ENCODE results near the gene RAB3C.
"Not testable (repeated sequence)": the region's sequence is repeated elsewhere in the genome, so short reads cannot be mapped to it uniquely, and the experiment has no call there.

Gene RAB3C

DNA sequence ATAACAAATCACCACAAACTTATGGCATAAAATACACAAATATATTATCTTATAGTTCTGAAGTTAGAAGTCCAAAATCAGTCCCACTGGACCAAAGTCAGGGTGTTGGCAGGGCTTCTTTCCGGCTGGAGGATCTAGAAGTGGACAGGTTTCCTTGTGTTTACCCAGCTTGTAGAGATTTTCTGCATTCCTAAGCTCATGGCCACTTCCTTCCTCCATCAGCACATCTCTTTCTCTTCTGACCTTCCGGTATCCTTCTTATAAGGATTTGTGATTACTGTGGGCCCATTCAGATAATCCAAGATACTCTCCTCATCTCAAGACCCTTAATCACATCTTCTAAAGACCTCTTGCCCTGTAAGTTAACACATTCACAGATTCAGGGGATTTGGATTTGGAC lies 97.6 kb downstream of the RAB3C start:
- no peak for DNase-seq

DNA sequence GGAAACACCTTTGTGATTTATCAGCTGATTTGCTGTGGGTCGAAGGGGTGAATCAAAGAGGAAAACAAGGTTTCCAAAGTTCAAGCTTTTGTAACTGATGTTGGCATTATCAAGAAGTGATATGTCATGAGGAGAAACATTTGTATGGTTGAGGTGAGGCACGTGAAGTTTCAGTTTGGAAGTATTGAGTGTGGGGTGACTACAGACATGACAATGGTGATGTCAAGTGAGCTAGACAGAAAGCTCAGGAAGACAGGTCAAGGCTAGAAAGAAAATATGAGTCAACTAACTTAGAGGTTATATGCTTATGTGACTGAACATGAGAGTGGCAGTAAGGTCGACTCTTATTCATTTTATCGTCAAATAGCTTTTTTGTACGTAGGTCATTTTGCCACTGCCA lies 99.1 kb downstream of the RAB3C start:
- DNase-seq = no peak

DNA sequence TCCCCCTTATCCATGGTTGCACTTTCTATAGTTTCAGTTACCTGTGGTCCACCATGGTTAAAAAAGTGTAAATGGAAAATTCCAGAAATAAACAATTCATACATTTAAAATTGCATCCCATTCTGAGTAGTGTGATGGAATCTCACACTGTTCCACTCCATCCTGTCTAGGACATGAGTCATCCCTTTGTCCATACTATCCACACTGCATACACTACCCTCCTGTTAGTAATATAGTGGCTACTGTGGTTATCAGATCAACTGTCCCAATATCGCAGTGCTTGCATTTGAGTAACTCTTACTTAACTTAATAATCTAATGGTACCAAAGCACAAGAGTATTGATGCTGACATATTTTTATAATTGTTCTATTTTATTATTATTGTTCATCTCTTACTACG lies 100.7 kb downstream of the RAB3C start:
- no peak for DNase-seq

DNA sequence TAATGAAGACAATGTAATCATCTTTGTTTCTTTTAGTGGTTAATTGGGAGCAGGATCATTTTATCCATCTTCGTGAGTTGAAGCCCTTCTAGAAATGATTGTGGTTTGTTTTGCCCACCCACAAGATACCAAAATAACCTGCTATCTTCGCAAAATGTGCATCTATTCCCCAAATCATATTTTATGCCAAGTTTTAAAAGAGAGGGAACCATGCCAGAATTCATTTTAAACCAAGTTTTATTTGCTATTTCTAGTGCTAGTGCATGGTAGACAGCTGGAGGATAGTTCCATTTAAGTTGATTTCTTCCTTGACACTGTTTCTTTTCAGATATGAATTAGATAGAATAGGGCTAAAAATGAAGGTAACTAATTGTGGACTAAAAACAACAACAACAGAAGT lies 104.2 kb downstream of the RAB3C start:
- DNase-seq = no peak

DNA sequence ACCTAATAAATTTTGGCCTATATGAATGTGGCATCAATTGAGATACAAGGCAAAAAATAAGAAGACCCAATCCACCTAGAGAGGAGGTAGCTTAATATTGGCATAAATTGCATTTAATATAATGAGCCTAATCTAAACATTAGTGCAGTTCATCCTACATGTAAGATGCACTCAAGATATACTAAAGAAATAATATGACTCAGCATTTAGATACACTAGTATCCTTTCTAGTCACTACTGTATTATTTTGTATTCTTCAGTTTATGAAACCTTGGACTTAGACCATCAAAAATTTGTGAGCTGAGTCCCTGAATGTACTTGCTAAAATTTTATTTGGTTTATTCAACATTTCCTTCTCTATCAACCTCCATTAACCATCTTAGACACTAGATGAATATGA lies 104.7 kb downstream of the RAB3C start:
- DNase-seq = no peak

DNA sequence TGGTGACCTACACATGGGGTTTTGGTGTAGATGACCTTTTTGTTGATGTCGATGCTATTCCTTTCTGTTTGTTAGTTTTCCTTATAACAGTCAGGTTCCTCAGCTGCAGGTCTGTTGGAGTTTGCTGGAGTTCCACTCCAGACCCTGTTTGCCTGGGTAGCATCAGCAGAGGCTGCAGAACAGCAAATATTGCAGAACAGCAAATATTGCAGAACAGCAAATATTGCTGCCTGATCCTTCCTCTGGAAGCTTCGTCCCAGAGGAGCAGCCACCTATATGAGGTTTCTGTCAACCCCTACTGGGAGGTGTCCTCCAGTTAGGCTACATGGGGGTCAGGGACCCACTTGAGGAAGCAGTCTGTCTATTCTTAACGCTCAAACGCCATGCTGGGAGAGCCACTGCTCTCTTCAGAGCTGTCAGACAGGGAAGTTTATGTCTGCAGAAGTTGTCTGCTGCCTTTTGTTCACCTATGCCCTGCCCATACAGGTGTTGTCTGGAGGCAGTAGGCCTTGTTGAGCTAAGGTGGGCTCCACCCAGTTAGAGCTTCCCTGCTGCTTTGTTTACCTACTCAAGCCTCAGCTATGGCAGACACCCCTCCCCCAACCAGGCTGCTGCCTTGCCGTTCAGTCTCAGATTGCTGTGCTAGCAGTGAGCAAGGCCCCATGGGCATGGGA lies 116.3 kb downstream of the RAB3C start:
- DNase-seq = not testable (repeated sequence)

DNA sequence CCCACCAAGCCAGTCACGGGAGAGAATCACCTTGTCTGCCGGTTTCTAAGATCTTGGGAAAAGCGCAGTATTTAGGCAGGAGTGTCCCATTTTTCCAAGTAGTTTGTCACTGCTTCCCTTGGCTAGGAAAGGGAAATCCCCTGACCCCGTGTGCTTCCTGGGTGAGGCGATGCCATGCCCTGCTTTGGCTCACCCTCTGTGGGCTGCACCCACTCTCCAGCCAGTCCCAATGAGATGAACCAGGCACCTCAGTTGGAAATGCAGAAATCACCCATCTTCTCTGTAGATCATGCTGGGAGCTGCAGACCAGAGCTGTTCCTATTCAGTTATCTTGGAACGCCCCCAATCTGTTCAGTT lies 116.9 kb downstream of the RAB3C start:
- DNase-seq = no peak

DNA sequence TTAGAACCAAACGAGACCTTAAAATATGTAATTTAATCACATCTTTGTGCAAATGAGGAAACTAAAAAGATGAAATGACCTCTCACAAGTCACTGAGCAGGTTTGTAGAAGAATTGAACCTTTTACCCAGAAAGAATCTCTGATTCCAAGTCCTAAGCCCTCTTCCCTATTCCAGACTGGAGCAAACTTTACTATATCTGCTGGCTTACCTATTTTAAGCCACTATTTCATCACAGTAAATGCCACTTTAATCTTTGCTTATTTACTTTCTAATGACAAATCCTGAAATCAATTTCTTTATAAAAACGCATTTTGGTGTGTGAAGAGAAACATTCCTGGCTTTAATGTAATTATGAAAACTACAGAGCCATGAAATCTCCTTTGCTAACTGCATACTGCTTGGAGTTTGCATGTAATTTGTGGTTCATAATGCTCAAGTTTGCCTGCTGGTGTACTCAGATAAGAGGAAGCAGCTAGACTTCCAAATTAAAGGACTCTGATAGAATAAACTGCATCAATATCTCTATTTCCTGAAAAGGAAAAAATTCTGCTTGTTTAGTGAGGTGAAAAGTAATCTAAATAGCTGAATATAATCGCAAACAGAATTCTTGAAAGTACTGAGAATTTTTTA lies 121.2 kb downstream of the RAB3C start:
- no peak for DNase-seq

DNA sequence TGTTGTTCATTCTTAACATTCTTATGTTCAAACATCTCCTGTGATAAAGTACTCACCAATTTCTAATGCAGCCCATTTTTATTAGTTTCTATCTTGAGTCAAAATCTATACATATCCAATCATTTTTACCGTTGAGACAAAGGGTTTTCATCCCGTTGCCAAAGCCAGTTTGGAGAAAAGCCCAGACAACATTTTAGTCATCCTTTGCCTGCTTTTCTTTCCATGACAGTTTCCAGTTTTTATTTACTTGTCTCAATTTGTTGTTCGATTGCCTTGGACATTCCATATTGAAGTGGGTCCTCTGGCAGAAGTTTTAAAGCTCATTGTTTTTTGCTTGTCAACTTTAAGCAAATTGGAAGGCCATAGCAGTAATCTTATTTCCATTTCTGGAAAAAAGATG lies 123.9 kb downstream of the RAB3C start:
- no peak for DNase-seq

DNA sequence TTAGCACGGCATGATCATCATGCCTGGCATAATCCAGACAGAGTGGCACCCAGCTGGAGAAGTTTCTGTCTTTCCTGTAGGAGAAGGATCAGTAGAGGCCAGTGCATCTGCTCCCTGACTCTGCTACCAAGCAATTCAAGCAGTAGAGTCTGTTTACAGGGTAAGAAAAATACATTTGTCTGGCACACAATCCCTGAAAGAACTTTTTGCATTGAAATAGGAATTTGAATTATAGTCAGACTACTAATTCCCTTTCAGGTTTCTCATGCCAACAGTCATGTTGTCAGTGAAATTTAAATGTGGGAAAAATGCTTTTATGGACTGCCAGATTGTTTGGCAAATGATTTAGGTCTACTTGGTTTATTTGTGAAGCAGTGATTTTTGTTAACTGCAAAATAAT lies 125.6 kb downstream of the RAB3C start:
- DNase-seq = no peak

DNA sequence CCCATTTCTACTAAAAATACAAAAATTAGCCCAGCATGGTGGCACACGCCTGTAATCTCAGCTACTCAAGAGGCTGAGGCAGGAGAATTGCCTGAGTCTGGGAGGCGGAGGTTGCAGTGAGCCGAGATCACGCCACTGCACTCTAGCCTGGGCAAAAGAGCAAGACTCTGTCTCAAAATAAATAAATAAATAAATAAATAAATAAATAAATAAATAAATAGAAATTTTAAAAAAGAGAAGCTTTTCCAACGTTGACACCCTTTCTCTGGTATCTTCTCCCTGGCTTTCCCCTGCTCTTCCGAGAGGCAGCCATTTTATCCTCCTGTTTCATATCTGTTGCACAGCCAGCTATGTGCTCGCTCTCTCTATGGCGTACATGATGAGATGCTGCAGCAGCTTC lies 127.5 kb downstream of the RAB3C start:
- not testable (repeated sequence) for DNase-seq

DNA sequence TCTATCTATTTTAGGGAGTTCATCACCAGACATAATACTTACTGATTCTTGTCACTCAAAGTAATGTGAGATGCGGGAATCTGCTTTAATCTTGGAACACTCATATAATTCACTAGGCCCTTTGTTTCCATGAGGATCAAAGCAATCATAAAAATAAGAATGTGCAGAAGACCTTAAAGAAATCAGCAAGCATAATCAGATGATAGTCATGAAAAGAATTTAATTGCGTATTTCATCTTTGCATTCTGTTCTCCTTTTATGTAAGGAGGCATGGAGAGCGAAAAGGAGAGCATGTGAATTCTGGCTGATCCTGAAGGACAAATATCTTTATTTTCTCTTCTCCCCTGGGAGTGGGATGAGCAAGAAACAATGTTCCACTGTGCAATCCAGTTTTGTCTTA lies 128.0 kb downstream of the RAB3C start:
- DNase-seq = no peak

DNA sequence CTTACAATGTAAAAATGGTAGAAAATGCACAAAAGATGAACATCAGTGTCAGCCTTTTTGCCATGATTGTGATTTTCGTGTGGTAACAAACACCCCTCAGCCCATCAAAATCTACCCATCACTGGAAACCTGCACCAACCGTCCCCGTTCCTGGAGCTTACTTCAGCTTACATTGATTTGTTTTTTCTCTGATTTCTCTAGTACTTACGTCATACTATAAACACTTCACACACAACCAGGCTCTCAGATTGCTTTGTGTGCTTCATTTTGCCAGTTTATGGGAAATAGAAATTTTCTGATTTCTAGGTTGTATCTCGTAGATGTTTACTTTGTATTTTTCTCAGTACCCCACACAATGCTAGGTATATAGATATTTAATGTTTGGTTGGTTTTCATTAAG lies 129.1 kb downstream of the RAB3C start:
- no peak for DNase-seq

DNA sequence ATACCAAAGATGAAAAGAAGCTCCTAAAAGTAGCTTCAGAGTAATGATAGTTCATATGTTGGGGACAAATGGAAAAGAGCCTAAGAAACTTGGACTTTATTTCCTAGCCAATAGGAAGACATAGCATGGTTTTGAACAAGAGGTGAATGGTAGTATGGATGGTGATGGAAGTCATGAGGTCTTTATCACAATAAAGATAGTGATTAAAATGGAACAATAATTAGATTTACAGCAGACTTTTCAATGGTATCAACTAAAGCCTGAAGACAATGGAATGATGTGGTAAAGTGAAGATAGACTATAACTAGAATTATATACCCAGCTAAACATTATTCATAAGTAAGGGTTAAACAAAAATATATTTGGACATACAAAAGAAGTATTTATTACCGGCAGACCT lies 131.2 kb downstream of the RAB3C start:
- DNase-seq = no peak

DNA sequence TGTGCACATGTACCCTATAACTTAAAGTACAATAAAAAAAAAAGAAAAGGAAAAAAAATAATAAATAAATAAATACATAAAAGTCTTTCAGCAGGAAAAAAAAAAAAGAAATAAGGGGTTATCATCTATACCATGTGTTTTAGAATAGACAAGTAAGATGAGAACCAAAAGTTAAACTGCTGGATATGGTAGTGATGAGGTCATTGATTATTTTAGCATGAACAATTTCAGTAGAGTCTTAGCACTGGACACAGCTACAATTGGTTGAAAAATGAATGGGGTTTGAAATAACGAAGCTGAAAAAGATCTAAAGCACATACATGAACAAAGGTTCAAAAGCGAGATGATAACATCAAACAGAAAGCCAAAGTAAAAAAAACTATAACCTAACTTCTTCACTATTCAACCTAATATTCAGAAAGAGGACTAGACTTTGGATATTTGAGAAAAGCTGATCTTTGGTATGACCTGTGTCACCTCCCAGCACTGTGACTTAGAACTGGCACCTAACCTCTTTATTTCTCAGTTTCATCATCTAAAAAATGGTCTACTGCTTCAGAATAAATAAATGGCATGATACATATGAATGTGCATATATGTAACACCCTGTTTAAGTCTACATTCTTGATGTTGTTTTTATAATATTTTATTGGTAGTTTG lies 133.3 kb downstream of the RAB3C start:
- DNase-seq = no peak

DNA sequence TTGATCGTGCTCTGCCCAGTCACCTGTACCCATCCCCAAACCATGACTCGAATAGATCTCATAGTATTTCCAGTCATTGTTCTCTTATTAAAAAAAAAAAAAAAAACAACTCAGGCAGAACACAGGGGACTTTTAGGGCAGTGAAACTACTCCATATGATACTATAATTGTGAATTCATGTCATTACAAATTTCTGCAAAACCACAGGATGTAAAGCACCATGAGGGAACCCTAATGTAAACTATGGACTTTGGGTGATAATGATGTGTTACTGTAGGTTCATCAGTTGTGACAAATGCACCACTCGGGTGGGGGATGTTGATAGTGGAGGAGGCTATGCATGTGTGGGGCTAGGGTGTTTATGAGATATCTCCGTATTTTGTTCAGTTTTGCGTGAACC lies 133.8 kb downstream of the RAB3C start:
- no peak for DNase-seq

DNA sequence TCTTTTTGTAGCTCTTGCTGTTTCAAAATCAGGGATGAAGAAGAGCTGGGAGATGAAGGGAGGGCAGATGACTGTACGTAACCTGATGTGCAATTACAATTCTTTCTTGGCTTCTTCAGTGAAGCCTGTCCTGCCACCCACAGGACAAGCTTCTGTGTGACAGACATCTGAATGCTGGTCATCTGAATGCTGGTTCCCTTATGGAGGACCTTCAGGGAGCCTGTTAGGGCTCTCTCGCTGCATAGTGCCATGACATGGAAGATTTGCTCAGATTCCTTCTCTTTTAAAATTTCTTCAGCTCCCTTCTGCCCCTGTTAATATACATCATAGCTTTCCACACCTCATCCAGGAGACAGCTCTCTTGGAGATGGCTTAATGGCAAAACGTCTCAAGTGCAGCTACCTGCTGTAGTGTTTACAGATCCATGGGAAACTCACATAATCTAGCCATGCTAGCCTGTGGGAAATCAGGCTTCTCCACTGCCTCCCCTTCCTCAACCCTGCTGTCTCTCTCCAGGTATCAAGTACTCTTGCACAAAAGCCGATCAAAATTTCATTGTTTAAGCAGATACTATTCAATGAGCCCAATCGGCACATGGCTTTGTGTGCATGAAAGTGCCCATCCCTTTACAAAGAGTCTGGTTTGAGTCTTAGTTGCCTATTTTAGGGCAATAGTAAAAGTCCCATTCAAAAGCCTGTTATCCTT lies 134.6 kb downstream of the RAB3C start:
- DNase-seq = no peak

DNA sequence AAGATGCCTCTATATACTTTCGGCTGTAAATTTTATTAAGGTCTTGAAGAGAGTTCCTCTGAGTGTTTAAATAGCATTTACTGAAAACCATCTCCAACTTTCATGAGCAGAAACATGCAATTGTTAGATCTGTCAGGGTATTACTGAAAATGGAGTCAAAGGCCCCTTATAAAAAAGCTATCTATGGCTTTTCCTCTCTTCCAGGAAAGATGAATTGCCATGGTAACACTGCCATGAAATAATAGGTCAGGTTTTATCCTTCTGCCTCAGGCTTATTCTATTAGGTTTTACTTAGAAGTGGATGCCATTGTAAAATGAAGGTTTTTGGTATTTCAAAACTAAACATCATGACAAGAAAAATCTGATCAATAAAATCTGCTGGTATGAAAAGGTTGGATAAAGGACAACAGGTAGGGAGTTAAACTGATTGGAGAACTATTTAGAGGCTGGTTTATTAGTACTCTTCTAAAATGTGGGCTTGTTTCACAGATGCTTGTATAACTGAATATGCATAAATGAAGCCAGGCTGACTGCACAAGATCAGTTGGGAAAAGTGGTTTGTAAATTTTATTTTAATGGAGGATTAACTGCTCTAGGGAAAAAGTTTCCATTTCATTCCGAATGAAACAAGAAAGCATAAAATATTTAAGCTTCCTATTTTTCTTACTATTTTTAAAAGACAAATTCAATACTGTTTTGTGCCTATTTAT lies 135.5 kb downstream of the RAB3C start:
- DNase-seq = no peak

DNA sequence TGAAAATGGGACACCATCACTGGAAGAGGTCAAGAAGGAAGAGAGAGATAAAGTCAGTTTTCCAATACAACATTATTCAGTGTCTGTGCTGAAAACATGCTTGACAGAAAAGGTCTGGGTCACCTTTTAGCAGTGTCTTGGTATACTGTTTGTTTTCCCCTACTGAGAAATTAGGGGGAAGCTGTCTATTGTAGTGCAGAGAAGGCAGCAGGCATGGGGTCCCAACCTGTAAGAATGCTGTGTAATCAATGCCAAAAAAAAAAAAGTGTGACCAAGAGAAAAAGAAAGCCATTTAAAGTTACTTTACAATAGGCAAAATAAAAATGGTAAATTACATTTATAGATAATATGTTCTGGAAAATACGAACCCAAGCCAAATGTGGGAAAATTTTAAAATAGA lies 139.3 kb downstream of the RAB3C start:
- DNase-seq = no peak

DNA sequence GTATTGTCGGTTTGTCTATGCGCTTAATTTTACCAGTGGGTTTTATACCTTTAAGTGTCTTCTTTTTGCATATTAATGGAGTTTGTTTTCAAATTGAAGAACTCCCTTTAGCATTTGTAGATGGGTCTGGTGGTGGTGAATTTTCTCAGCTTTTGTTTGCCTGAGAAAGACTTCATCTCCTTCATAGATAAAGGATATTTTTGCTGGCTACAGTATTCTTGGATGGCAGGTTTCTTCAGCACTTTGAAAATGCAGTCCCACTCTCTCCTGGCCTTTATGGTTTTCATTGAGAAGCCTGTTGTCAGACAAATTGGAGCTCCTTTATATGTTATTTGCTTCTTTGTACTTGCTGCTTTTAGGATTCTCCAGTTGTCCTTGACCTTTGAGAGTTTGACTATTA lies 142.1 kb downstream of the RAB3C start:
- DNase-seq = no peak

DNA sequence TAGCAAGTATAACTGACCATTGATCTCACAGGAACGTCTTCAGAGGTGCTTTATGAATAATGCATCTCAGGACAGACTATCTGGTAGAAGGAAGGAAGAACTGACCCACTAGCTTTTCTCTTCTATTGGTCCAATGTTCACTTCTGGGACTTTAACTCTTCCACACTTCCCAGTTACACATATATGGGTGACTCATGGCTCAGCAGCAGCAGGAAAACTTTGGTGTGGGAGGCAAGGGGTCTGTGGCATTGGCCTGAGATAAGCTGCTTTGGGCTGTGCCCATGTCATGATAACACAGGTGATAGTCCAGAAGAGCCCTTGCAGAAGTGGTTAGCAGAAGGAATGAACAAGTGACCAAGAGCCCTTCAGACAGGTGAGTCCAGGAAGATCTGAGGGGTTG lies 148.8 kb downstream of the RAB3C start:
- DNase-seq = no peak

DNA sequence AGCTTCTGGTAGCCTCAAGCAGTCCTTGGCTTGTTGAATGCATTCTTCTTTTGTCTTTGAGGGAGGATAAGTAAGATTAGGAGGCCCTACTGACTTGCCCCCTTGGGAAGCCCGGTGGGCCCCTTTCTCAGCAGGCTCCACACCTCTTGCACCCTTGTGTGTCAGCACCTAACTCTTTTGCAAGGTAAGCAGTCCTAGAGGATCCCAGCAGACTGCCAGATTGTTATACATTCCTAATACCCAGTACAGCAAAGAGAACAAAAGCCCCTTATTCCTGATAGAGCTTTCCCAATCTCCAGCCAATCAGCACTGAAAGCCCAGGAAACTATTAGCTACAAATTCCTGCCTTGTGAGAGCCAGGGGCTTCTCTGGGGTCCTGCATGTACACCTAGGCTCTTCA lies 152.8 kb downstream of the RAB3C start:
- no peak for DNase-seq

DNA sequence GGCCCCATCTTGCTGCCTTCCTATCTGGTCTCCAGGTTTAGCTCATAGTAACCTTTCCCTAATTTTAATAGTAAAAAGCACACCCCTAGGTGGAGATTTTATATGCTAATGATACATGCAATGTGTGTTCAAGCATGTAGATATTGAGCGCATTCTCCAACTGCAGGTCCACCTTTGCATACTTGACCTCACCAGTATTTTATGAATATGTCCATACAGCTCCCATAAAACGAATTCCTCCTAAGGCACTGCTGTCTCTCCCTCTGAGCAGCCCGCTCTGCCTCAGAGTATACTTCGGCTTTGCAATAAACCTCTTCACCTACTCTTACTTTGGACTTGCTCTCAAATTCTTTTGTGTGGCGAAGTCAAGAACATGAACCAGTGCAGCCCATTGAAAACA lies 153.3 kb downstream of the RAB3C start:
- no peak for DNase-seq

Data from stimulated activated CD4-positive, alpha-beta T cell treated with anti-CD3 and anti-CD28 coated beads, Interleukin-4, amount 100 ng/mL, for 24 hours (primary cell).